ENCODE results near the gene GPHB5.

DNA sequence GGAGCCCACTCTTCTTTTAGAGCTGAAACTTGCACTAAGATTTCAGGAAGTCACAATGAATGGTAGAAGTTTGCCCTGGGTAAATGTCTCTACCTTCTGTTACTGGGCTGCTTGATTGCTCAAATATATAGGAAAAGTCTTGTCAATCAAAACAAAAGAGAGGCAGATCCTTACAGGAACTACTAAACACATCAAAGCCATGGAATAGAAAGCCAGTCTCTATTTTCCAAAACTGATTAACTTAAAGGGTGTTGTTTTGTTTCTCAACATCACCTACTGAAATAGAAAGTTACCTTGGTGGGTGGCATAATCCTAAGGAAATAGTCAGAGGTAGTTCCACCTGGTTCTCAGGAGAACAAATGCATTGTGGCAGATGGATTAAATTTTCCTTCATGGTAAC, at the start of gene GPHB5:
- TF ChIP-seq, protein P1, sequence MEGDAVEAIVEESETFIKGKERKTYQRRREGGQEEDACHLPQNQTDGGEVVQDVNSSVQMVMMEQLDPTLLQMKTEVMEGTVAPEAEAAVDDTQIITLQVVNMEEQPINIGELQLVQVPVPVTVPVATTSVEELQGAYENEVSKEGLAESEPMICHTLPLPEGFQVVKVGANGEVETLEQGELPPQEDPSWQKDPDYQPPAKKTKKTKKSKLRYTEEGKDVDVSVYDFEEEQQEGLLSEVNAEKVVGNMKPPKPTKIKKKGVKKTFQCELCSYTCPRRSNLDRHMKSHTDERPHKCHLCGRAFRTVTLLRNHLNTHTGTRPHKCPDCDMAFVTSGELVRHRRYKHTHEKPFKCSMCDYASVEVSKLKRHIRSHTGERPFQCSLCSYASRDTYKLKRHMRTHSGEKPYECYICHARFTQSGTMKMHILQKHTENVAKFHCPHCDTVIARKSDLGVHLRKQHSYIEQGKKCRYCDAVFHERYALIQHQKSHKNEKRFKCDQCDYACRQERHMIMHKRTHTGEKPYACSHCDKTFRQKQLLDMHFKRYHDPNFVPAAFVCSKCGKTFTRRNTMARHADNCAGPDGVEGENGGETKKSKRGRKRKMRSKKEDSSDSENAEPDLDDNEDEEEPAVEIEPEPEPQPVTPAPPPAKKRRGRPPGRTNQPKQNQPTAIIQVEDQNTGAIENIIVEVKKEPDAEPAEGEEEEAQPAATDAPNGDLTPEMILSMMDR (IDR thresholded peaks at IDR 0.05; ENCODE audit: low read depth, low read length), result no peak
- no peak for TF ChIP-seq POLR2A (IDR thresholded peaks at IDR 0.05; ENCODE audit: extremely low read depth, insufficient read length)
- TF ChIP-seq, protein P2, sequence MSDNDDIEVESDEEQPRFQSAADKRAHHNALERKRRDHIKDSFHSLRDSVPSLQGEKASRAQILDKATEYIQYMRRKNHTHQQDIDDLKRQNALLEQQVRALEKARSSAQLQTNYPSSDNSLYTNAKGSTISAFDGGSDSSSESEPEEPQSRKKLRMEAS (IDR thresholded peaks at IDR 0.05; ENCODE audit: low read depth, low read length), result no peak
